OCI-LY7 (cell line): ENCODE measurements around the gene ZNRF1. TPM values are rescaled to one million over a fixed set of nuclear protein-coding genes. Genes with fewer than 3 reads are reported as not detected.

Experiments
- BruUV-seq: library from RNA; stranded (reverse); fragments of 400-500 nt; replicated peaks from 2 replicates; lab custom pipeline; 2021; lab: Mats Ljungman, UMichigan
- CTCF ChIA-PET: fragments of 300-600 bp; sonication (Branson Sonifier 250); formaldehyde crosslinking; loops from one replicate; lab custom pipeline; 2022; ENCODE audit warnings: antibody characterized with exemption; ENCODE audit not compliant: unreplicated experiment; lab: Charles Lee
- POLR2A ChIA-PET: fragments of 300-600 bp; sonication (Branson Sonifier 250); formaldehyde crosslinking; loops from one replicate; lab custom pipeline; 2022; ENCODE audit warnings: antibody characterized with exemption; lab: Charles Lee
- DNase-seq: peaks from one replicate; pipeline ENCODE4 v3.0.0-alpha.2; 2015; ENCODE audit warnings: low spot score
- H2AFZ ChIP-seq: fragments of 200-600 bp; sonication (generic), shearing (Covaris generic); 2 replicates; pipeline ENCODE4 v1.6.1; 2014; ENCODE audit warnings: mild to moderate bottlenecking, antibody characterized with exemption, low read length, moderate library complexity
- H3K27ac ChIP-seq: fragments of 200-600 bp; sonication (generic); 2 replicates; pipeline ENCODE4 v1.5.1; 2014; ENCODE audit warnings: mixed run types, low read depth, mild to moderate bottlenecking, moderate library complexity, low read length, inconsistent platforms; ENCODE audit not compliant: poor library complexity, severe bottlenecking
- H3K36me3 ChIP-seq: fragments of 200-600 bp; sonication (generic); 2 replicates; pipeline ENCODE4 v1.6.1; 2014; ENCODE audit warnings: mild to moderate bottlenecking, antibody characterized with exemption, low read length, moderate library complexity, mixed read lengths; ENCODE audit not compliant: insufficient read depth
- H3K4me1 ChIP-seq: fragments of 200-600 bp; sonication (generic); 2 replicates; pipeline ENCODE4 v1.5.1; 2014; ENCODE audit warnings: mild to moderate bottlenecking, low read length; ENCODE audit not compliant: insufficient read depth, poor library complexity, severe bottlenecking
- H3K4me2 ChIP-seq: fragments of 200-600 bp; sonication (generic); 2 replicates; pipeline ENCODE4 v1.6.1; 2014; ENCODE audit warnings: mild to moderate bottlenecking, low read length
- H3K4me3 ChIP-seq: fragments of 200-600 bp; sonication (generic); 2 replicates; pipeline ENCODE4 v1.5.1; 2014; ENCODE audit warnings: mild to moderate bottlenecking, low read depth, low read length; ENCODE audit not compliant: poor library complexity, severe bottlenecking
- H3K79me2 ChIP-seq: fragments of 200-600 bp; sonication (generic); 2 replicates; pipeline ENCODE4 v1.6.1; 2016; ENCODE audit warnings: low read depth, mild to moderate bottlenecking, low read length, moderate library complexity, mixed read lengths; ENCODE audit not compliant: insufficient read depth
- H3K9me2 ChIP-seq: fragments of 200-600 bp; sonication (generic); 2 replicates; pipeline ENCODE4 v1.6.1; 2016; ENCODE audit warnings: mild to moderate bottlenecking, low read length, mixed read lengths; ENCODE audit not compliant: insufficient read depth
- H3K9me3 ChIP-seq: fragments of 200-600 bp; sonication (generic); 2 replicates; pipeline ENCODE4 v1.6.1; 2014; ENCODE audit warnings: mild to moderate bottlenecking, mixed run types, low read length, mixed read lengths
- H4K20me1 ChIP-seq: fragments of 200-600 bp; sonication (generic); 2 replicates; pipeline ENCODE4 v1.6.1; 2014; ENCODE audit warnings: mild to moderate bottlenecking, antibody characterized with exemption, low read length, moderate library complexity, mixed read lengths; ENCODE audit not compliant: insufficient read depth
- EZH2phosphoT487 ChIP-seq: fragments of 200-600 bp; sonication (generic); IDR thresholded peaks from 2 replicates; pipeline ENCODE4 v1.6.1; 2018; ENCODE audit warnings: low read depth, borderline replicate concordance, mild to moderate bottlenecking, mixed run types, antibody characterized with exemption, low read length, moderate library complexity, mixed read lengths
- intact Hi-C: fragments of 100-400 bp; cut with micrococcal nuclease; formaldehyde crosslinking; loops from one replicate; pipeline ENCODE4 v1.10.0; 2022; ENCODE audit not compliant: unreplicated experiment
- total RNA-seq, 2 experiments: library from RNA; depleted of rRNA in 1 of 2; stranded (reverse); fragments of >200 nt in 1 of 2; shearing (Covaris generic) in 1 of 2; gene quantifications; 2 replicates each; pipeline ENCODE4 v1.2.3, GENCODE V29; 2014 to 2022
- TF ChIP-seq, protein P1 (sequence below): fragments of 200-600 bp; sonication (generic); conservative IDR thresholded peaks from 2 replicates; pipeline ENCODE4 v1.5.1; 2014; ENCODE audit warnings: mild to moderate bottlenecking, antibody characterized with exemption, low read length, moderate library complexity, mixed read lengths

ZNRF1 gene
- total RNA-seq, 2 experiments from 2014 or later = 11.8 to 23.7 TPM

DNA sequence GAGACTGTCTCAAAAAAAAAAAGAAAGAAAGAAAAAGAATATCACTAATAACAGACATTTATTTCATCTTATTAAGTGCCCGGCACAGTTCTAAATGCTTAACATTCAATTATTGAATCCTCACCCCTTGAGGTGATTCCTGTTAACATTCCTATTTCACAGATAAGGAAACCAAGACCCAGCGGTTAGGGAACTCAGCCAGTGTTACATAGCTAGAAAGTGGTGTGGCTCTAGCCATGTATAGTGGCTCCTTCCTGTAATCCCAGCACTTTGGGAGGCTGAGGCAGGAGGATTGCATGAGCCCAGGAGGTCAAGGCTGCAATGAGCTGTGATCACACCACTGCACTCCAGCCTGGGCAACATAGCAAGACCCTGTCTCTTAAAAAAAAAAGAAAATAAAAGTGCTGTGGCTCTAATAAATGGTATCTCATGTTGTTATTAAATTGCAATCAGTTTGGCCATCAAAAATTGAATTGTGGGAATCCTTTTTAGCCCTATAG lies 28.1 kb downstream of the ZNRF1 start:
- Histone ChIP-seq H4K20me1 (no peaks in the 10 kb centered on the region), H3K9me3 (peaks cover 5% of the 10 kb centered on the region; the same call in 1 of the 2 replicates), H3K4me2 (no peak overlapping the region), H2AFZ (no peak overlapping the region), H3K9me2 (no peaks in the 10 kb centered on the region), H3K4me3 (no peak overlapping the region), H3K4me1 (peaks cover 7% of the 10 kb centered on the region), H3K79me2 (no peaks in the 10 kb centered on the region), H3K27ac (no peak overlapping the region), H3K36me3 (no peaks in the 10 kb centered on the region)
- no TSS peak for BruUV-seq
- CTCF ChIA-PET = no interaction called here
- TF ChIP-seq EZH2phosphoT487 = no peak
- TF ChIP-seq, protein P1, sequence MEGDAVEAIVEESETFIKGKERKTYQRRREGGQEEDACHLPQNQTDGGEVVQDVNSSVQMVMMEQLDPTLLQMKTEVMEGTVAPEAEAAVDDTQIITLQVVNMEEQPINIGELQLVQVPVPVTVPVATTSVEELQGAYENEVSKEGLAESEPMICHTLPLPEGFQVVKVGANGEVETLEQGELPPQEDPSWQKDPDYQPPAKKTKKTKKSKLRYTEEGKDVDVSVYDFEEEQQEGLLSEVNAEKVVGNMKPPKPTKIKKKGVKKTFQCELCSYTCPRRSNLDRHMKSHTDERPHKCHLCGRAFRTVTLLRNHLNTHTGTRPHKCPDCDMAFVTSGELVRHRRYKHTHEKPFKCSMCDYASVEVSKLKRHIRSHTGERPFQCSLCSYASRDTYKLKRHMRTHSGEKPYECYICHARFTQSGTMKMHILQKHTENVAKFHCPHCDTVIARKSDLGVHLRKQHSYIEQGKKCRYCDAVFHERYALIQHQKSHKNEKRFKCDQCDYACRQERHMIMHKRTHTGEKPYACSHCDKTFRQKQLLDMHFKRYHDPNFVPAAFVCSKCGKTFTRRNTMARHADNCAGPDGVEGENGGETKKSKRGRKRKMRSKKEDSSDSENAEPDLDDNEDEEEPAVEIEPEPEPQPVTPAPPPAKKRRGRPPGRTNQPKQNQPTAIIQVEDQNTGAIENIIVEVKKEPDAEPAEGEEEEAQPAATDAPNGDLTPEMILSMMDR = no peak
- POLR2A ChIA-PET = interaction anchor here (1.2 kb wide), 1 partner anchor 9 kb away, joined by 3 read pairs; no protein-coding TSS in a partner anchor
- DNase-seq = no peak
- intact Hi-C loops = no loop called here

DNA sequence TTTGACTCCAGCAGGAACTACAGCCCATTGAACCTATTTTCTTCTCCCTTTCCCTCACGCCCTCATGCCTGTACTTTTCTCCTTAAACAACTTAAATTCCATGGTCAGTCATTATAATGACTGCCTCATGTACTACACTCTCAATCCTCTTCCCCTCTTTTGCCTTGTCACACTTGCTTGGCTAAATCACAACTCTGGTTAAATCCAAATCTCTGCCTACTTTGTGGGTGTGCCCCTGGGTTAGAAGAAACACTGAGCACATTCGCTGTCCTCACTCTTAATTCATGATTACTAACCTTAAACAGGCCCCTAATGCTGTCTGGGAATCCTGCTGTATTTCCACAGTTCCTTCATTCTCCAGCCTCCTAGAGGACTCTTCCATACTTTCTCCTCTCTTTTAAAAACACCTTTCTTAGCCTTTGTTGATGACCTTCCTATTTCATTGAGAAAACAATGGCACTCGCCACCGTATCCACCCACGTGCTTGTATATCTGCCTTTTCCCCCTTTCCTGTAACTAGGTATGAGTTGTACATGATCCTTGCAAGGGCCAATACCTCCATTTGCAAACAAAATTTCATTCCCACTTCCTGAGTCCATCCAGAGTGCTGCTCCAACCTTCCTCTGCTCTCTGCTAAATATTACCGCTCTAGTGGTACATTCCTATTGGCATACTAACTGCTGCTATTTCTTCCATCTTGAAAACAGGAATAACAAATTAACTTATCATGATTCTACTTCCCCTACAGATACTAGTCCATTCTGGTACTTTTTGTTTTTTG lies 28.9 kb downstream of the ZNRF1 start:
- Histone ChIP-seq H3K9me2 (no peaks in the 10 kb centered on the region), H3K9me3 (peaks cover 2% of the 10 kb centered on the region; the same call in 1 of the 2 replicates), H4K20me1 (no peaks in the 10 kb centered on the region), H3K4me3 (no peak overlapping the region), H3K4me1 (peaks cover 7% of the 10 kb centered on the region), H3K79me2 (no peaks in the 10 kb centered on the region), H3K4me2 (no peak overlapping the region), H3K36me3 (no peaks in the 10 kb centered on the region), H2AFZ (no peak overlapping the region), H3K27ac (no peak overlapping the region)
- intact Hi-C loops = no loop called here
- ChIA-PET POLR2A (no interaction called here), CTCF (no interaction called here)
- TF ChIP-seq EZH2phosphoT487 = no peak
- BruUV-seq = no TSS peak
- no peak for DNase-seq

DNA sequence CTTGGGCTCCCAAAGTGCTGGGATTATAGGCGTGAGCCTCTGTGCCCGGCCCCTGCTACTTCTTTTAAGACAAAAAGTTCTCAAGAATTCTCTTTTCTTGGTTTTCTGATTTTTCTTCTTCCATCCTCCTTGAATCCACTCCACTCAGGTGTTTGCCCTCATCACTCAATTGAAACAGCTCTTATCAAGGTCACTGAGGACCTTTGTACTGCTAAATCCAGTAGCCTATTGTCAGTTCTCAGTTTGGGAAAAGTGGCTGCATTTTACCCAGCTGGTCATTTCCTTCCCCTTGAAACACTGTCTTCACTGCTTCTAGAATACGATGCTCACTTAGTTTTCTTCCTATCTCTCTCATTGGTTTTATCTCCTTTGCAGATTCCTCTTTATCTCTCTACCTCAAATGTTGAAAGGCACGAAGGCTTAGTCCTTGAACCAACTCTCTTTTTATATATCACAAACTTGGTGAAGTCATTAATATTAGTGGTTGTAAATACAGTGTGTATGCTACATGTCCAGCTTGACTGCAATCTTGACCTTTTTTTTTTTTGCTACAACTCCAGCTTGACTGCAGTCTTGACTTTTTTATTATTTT lies 29.8 kb downstream of the ZNRF1 start:
- H3K27ac ChIP-seq = no peak overlapping the region
- no peaks in the 10 kb centered on the region for H4K20me1 ChIP-seq
- POLR2A ChIA-PET = no interaction called here
- no peaks in the 10 kb centered on the region for H3K79me2 ChIP-seq
- no peaks in the 10 kb centered on the region for H3K9me2 ChIP-seq
- CTCF ChIA-PET = no interaction called here
- DNase-seq = no peak
- no peaks in the 10 kb centered on the region for H3K36me3 ChIP-seq
- no TSS peak for BruUV-seq
- intact Hi-C loops = no loop called here
- H3K4me1 ChIP-seq = peaks cover 7% of the 10 kb centered on the region
- no peak overlapping the region for H3K4me2 ChIP-seq
- H3K9me3 ChIP-seq = no peaks in the 10 kb centered on the region
- no peak overlapping the region for H3K4me3 ChIP-seq
- TF ChIP-seq, protein P1 = no peak
- no peak for TF ChIP-seq EZH2phosphoT487
- H2AFZ ChIP-seq = no peak overlapping the region
